Measurements from ENCODE around the gene NAALADL2. TPM values are rescaled to one million over a fixed set of nuclear protein-coding genes. Genes with fewer than 3 reads are reported as not detected.

NAALADL2 gene
- total and polyA plus RNA-seq, 2 donors (not counting 3 experiments of a cell fraction or from before 2014, with no cell fraction given), result 1.1 to 4.0 TPM

GRCh38 chr3:175430983-175431773 is 572.0 kb downstream of the NAALADL2 start:
- FAIRE-seq, result no peak
- H3K4me2 ChIP-seq (ENCODE audit: insufficient read depth, low read length), result no peak overlapping the region
- ChIA-PET CTCF (interaction anchor here (1.0 kb wide), 1 partner anchor 17 kb away, joined by 5 read pairs; no protein-coding TSS in a partner anchor), POLR2A (no interaction called here)
- H2AFZ ChIP-seq (ENCODE audit: low read depth, low read length), result no peak overlapping the region
- no peaks in the 10 kb centered on the region for H3K79me2 ChIP-seq (ENCODE audit: control insufficient read depth, insufficient read depth, low read length)
- H3K27me3 ChIP-seq (ENCODE audit: control insufficient read depth in 2 of 2, insufficient read depth in 2 of 2, low read length in 2 of 2), result no peaks in the 10 kb centered on the region
- H3K4me3 ChIP-seq (replicated peaks in 1 of 3; ENCODE audit: insufficient read depth in 1 of 3, low read depth in 1 of 3, low read length in 3 of 3), result no peak overlapping the region
- H3K9me3 ChIP-seq (replicated peaks; ENCODE audit: control insufficient read depth, insufficient read depth, low read length), result no peaks in the 10 kb centered on the region
- peaks cover 8% of the 10 kb centered on the region for H3K4me1 ChIP-seq (ENCODE audit: control insufficient read depth, extremely low read depth, insufficient read depth, low read length)
- dilution Hi-C loops (cut with MboI; ENCODE audit: extremely low pct_ligation_motif_present, low sequenced_read_pairs) (no loop called here), intact Hi-C loops (cut with micrococcal nuclease) (no loop called here)
- no peaks in the 10 kb centered on the region for H4K20me1 ChIP-seq (replicated peaks; ENCODE audit: control insufficient read depth, extremely low read depth, insufficient read depth, low read length)
- BruUV-seq (replicated peaks), result no TSS peak
- no peak overlapping the region for H3K9ac ChIP-seq (replicated peaks; ENCODE audit: extremely low read depth, insufficient read depth, low read length)
- no peak overlapping the region for H3K27ac ChIP-seq (ENCODE audit: insufficient read depth, low read depth, low read length)
- DNase-seq (ENCODE audit: low read depth, low spot score), result no peak
- no peaks in the 10 kb centered on the region for H3K9me1 ChIP-seq (replicated peaks; ENCODE audit: control insufficient read depth, extremely low read depth, insufficient read depth, low read length)
- TF ChIP-seq JUN (IDR thresholded peaks at IDR 0.05; ENCODE audit: borderline replicate concordance, insufficient read depth, insufficient read length, low read depth) (no peak), POLR2A (IDR thresholded peaks at IDR 0.05; ENCODE audit: low read depth, low read length) (no peak), CTCF (IDR thresholded peaks at IDR 0.05; ENCODE audit: extremely low read depth in 1 of 2, insufficient read depth in 1 of 2, low read depth in 1 of 2, low read length in 2 of 2) (no peak), EZH2 (IDR thresholded peaks at IDR 0.05; ENCODE audit: borderline replicate concordance, low read depth, low read length, severe bottlenecking) (no peak), GATA2 (IDR thresholded peaks at IDR 0.05; ENCODE audit: insufficient read depth, insufficient read length, low read depth, low read length) (no peak), MAX (IDR thresholded peaks at IDR 0.05; ENCODE audit: insufficient read depth, insufficient read length) (no peak), POLR2AphosphoS5 (IDR thresholded peaks at IDR 0.05; ENCODE audit: insufficient read depth, low read depth, low read length) (no peak), MYC (IDR thresholded peaks at IDR 0.05; ENCODE audit: low read depth, low read length) (no peak), FOS (IDR thresholded peaks at IDR 0.05; ENCODE audit: borderline replicate concordance, insufficient read depth, low read length) (no peak)
- H3K36me3 ChIP-seq (ENCODE audit: control insufficient read depth in 2 of 2, extremely low read depth in 1 of 2, insufficient read depth in 2 of 2, low read length in 2 of 2), result no peaks in the 10 kb centered on the region

All from endothelial cell of umbilical vein (primary cell).